Activated T-helper 1 cell treated with anti-CD3 and anti-CD28 coated beads, Interleukin-2, amount 50 U/mL, for 16 hours (primary cell): ENCODE data around the gene KCNT2.

Experiments
- DNase-seq, 2 donors: peaks; one replicate each; pipeline ENCODE4 v3.0.0-alpha.2; 2020; ENCODE audit warnings: low read depth in 1 of 2, low spot score in 1 of 2

Gene KCNT2

DNA sequence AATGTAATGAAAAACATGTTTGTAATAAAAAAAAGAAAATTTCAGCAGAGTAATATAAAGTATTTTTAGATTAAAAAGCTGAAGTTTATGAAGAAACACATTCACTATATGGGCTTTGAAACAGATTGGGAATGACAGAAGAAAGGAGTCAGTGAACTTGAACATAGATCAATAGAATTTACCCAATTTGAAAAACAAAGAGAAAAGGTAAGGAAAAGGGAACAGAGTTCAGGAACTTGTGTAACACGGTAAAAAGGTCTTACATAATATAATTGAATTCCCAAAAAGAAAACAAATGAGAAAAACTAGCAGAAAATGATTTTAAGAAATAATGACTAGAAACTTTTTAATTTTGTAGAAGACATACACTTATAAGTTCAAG lies 206.8 kb downstream of the KCNT2 start:
- no peak for DNase-seq

DNA sequence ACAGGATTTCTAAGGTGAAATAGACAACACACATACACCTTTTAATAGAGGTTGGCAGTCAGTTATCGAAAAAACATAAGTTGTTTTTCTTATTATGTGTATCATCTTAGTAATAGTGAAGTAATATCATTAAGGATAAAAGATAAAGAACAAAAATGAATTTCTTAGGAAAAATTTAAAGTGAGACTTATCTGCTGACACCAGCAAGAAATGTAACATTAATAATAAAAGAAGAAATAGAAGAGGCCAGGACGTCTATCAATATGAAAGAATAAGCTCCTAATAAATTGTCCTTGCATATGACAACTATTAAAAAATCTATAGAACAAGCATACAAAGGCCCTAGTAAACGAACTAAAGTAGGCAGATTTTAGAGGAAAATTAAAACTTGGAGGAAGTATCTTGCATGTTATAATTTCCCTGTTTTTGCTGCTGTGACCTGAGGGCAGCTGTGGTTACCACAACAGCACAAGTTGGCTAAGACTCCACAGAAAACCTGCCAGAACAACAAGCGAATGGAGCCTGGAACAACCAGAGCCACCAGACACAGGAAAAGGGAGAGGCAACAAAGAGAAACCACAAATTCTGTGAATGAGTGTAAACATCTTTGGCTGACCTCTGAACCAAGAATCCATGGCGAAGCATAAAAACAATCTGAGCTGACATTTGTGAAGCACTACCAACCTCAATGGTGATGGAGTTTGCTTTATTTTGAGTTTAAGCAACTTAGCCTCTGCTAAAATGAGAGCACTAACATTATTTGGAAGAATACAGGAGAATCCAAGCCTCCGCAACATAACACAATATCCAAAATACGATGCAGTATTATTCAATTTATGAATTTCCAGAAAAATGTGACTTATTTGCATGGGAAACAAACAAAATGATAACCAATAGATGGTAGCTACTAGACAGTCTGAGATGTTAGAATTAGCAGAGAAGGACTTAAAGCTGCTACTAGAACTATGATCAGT lies 207.5 kb downstream of the KCNT2 start:
- no peak for DNase-seq

DNA sequence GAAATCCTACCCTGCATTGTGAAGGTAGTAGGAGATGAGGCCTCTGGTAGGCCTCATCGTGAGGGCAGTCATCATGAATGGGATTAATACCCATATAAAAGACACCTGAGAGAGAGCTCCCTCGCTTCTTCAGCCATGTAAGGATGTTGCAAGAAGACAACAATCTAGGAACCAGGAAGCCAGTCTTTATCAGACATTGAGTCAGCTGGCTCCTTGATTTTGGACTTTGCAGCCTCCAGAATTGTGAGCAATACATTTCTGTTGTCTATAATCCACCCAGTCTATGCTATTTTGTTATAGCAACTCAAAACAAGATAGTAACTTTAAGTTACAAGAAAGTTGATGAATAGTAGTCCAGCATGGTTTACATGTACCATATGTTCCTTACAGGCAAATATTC lies 208.5 kb downstream of the KCNT2 start:
- no peak for DNase-seq

DNA sequence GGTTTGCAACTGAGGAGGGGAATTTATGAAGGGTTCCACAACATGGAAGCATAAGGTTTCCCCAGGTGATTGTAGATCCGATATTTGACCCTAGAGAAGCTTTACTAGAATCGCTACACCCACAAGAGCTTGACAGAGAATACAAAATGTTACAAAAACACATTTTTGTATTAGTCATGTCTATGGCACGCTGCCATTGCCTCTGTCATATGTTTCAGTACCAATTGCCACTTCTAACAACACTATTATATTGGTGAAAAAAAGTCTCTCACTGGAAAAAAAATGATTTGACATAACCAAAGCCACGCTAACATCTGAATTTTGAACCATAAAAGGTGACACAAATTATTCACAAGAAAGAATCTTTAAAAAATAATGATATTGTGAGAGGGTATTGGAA lies 214.5 kb downstream of the KCNT2 start:
- no peak for DNase-seq

DNA sequence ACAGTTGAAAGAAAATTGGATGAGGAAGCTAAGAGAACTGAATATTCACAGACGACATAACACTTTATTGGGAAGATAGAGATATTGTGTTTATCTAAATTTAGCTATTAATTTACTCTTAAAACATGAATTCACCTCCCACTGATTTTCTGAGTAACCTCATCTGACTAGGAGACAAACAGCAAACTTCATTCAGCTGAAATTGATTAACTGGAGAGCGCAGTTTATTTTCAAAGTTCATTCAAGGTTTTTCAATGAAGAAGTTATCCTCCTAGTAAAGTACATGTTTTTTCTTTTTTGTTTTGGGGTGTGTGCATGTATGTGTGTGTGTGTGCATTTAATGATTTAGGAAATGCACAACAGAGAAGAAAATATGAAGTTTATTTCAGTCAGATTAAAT lies 215.0 kb downstream of the KCNT2 start:
- no peak for DNase-seq

DNA sequence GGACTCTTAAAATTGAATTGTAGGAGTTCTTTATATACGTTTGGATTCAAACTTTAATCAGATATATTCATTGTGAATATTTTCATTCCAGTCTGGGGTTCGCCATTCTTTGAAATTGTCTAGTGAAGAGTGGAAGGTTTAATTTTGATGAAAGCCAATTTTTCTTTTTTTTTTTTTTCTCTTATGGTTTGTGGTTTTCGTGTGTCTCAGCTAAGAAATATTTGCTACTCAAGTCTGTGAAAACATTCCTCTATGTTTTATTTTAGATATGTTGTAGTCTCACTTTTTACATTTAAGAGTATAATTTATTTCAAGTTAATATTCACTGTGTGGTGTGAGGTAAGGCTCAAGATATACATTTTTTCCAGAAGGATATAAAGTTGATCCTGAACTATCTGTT lies 220.5 kb downstream of the KCNT2 start:
- no peak for DNase-seq

DNA sequence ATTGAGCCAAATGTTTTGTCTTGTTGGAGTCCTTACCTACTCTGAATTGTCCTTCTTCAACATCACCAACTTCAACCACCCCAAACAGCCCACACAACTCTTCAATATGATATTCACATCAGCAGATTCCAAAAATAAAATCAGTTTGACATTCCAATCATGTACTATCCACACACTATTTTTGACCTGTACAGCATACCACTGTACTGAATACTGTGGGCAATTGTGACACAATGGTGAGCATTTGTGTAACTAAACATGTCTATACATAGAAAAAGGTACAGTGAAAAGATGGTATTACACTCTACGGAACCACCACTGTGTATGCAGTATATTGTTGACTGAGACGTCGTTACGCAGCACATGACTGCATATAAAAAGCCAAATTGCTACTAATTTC lies 223.1 kb downstream of the KCNT2 start:
- DNase-seq: no peak

DNA sequence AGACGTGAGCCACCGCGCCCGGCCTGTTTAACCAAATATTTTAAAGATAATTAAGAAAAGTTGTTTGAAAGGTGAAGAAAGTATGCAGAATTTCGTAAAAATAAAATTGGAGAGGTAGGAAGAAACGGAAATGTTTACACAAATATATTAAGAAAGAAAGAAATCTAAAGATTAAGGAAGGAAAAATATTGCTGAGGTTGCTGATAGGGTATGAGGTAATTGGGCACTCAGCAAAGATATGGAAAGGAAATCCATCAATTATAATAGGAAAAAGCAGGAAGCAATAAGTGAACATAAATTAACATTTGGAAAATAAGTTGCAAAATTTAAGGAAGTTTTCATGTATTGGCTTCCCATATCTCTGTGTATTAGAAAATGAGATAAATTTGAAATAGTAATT lies 225.9 kb downstream of the KCNT2 start:
- DNase-seq: no peak

DNA sequence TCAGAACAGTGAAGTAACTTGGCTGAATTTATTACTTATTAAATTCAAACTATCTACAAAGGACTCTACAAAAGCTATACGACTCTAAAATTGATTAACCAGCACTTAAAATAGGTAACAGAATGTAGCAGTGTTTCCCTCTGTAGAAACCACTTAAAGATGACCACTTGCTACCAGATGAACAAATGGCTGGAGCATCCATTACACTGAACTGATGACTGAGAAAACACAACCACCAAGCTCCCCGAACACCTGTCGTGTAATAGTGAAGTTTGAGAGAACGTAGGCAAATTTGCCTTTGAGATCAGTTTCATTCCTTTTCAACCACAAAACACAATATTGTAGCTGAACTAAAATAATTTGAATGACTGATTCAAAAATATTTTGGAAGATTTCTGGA lies 226.7 kb downstream of the KCNT2 start:
- no peak for DNase-seq

DNA sequence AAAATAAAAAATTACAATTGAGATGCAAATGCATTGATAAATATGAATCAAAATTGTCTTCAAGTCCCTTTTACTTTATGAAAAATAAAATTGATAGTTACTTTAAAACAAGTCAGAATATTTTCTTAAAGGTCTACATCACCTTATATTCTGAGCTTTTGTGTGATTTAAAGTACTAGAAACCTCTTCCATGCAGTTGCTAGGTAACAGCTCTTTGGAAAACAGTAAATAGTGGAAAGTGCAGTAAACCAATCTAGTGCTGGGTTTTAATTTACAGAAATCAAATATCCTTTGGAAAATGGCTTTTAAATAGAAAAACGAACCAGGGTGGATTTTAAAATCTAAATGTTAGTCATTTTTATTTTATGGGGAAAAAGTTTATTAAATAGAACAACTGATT lies 227.9 kb downstream of the KCNT2 start:
- no peak for DNase-seq

DNA sequence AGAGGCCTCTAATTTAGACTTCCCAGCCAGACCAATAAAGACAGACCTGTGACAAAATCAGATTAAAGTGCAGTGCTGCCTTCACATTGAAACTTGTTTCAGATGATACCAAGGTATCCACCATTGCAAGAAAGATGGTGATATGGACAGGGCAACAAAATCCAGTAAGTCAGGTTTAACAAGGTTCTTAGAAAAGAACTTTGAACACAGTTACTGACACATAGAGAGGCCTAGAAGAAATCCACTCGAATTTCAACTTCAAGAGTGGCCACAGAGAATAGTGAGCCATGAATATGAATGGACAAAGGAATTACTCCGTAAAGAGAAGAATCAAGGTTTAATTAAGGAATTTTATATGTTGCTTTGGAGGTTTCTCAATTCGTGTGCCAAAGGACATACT lies 230.4 kb downstream of the KCNT2 start:
- DNase-seq: no peak

DNA sequence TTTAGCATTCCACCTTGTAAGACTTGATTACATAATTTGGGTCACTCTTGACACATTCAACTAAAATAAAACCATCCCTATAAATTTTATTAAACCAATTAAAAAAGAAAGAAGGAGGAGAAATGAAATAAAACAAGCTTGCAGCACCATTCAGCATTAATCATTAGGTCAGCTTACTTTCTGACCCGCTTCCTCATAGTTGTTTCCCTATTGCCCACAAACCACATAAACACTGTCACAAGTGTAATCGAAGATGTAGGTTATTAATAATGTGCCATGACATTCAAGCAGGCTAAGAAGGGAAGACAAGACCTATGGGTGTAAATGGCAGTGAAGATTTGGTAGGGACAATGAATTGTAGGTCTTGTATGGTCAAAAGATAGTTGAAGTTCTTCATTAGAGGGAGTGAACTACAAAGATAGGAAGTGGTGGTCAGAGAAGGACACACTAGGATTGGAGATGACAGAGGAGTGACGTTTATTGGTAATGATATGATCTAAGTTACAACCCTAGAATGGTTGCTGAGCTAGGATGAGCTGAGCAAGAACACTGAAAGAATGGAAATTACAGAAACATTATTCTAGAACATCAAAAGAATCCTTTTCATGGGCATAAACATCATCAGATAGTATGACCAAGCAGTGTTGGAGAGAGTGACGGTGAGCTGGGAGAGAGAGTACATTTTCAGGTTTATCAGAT lies 231.5 kb downstream of the KCNT2 start:
- DNase-seq: no peak

DNA sequence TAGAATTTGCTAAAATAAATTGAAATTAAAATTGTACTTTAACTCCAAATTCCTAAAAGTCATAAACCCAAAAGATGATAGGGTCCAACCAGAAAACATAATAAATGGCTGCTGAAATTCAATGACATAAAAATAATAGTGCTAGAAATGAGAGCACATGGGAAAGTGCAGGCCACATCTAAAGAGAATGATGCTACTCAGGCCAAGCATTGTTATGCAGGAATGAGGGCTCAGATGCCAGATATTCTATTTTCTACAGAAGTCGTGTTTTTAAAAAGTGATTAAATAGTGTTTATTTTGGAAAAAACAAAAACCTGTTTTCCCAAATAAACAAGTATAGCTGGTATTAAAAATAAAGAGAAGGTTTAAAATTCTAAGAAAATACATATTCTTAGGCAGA lies 234.4 kb downstream of the KCNT2 start:
- no peak for DNase-seq

DNA sequence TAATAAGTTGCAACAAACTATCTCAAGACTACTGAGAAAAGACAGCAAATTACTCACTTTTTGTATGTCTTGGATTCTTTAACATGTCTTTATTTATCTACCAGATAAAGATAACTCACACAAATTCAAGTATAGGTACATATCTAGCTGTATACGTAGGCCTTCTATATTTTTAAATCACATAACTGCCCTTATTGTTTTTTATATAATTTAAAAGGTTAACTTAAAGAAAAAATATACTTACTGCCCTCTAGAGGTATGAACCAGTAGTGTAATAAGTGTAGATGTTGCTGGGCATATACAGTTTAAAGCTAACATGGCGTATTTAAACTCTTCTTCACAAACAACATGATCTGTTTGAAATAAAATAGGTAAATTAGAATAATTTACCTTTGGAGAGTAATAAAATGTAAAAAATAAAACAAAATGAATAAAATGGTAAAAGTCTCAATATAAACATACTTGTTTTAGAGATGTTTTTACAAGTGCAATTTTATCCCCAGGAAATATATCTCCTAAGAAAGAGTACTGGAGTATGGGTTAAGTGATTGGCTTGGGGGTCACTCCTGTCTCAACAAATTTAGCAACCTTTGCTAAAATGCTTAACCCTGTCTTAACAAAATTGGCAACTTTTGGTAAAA lies 235.2 kb downstream of the KCNT2 start:
- no peak for DNase-seq

DNA sequence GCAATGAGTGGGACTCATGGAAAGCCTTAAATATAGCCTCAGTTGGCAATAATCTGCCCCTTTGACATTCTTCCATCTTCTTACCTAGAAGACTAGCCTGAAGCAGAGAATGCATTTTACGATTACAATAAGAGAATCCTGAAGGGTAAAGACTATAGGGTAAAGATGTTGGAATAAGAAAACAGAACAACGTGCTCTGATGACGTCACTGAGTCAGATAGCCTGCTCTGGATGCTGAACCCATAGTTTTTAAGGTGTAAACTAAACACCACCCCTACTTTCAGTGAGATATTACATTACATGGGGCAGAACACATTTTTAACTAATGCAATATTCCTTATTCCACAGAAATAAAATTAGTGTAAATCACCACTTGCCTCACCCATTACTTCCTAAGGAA lies 240.4 kb downstream of the KCNT2 start:
- no peak for DNase-seq

DNA sequence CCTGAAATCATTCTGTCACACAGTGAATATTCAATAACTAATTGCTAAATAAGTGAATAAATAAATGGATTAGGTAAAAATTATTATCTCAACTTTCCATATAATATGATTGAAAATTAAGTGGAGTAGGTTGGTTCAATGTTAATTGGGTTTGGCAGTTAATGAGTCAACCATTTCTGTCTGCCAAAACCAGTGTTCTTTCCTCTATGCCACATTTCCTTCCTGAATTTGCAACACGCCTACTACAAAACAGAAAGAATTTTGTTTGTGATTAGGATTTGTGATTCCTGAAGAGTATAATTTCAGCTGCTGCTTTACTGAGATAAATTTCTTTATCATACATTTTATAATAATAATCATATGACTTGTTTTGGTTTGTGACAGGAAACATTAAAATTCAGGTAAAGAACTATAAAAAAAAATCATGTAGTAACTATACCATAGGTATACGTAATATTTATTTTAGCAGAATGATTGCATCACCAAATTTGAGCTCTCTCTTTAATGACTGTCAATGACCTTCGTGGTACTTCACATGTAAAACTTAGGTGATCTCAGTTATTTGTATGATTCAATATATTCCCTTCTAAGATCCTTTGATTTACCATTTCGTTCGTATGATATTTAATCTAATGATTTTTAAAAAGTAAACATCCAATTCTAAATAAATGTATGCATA lies 241.3 kb downstream of the KCNT2 start:
- DNase-seq: no peak

DNA sequence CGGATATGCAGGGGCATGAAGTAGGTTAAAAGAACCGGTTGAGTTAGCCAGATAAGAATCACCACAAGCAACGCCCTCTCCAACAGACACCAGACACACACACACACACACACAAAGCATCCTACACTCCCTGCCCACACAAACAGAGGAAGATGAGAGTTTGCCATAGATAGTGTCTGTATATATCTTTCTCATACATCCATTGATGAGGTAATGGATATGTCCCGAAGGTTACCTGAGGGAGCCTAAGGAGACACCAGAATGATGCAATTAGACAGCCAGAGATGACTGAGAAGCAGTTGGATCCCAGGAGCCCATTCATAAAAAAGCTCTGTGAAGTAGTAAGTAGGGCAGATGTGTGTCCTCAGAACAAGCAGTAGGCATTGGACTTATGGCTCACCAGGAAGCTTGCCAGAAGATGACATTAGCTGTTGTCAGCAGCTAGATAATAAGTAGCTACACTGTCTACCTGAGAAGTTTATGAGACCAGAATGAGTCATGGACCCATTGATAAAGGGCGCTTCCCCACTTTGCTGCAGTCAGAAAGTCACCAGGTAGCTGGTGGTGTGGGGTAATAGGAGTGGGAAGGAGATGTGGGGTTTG lies 247.0 kb downstream of the KCNT2 start:
- no peak for DNase-seq

DNA sequence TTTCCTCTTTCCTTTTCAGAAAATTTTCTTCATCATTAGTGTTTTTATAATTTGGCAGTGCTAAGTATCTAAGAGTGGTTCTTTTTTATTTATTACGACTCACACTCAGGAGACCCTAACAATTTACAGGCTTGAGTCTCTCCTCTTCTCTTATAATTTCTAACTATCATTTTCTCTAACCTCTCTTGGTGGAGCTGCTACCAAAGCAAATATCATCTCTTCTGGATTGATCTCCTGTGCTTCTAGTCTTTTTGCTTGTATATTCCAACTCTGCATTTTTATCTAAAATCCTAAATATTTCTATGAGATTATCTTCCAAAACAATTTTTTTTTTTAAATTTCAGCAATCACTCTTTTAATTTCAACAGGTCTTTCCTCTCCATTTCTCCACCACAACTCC lies 250.3 kb downstream of the KCNT2 start:
- DNase-seq: no peak

DNA sequence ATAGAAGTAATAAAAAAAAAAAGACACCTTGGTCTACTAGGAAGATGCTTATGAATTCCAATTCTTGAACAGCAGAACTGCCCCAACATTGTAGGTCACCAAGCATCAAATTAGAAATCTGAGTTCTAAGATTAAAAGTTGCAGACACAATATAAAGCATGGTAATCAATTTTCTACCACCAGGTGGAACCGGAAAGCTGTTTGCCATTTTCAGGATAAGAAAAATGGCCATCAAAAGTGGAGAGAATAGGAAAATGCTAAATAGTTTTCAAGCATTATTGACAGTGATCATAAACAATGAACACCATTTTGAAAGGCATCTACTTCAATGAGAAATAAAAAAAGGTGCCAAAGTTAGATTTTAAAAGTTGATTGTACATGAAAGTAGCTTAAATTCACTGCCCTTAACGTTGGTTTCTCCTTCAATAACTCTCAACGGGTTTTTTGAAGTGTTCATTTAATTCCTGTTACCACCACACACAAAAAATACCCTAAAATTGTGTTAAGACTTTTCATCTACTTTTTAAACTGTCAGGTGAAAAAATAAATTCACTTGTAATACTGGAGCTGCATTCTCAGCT lies 252.9 kb downstream of the KCNT2 start:
- no peak for DNase-seq

DNA sequence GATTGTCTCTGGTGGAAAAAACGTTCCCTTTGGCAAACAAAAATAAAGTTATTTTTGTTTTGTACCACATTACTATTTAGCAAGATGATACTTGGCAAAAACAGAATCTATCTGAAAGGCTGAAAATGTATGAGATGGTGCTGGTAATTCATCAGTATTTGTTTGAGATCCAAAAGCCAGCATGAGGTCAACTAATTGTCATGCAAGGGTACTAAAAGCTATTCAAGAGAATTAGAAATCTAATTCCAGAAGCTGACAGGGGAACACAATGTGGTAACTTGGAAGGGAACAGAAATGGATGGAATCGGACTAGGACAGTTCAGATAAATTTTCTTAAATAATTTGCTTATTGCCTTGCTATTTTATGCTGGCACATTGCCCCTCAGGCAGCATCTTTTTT lies 263.8 kb downstream of the KCNT2 start:
- no peak for DNase-seq

DNA sequence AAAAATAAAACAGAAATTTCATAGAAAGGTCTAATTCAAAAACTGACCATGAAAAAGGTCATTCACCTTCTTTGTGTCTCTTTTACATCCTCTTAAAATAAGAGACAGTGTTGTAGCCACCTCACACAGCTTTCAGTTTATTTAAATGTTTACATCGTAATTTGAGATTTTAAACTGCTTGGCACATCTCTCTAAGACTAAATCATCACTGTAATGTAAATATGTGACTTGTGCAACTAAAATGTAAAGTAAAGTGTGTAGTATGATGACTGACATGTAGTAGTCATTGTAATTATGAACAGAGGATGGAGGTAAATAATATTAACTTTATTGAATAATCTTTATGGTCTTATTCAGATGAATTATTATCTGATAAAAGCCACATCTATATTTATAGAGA lies 283.9 kb downstream of the KCNT2 start:
- no peak for DNase-seq
